ENCODE measurements around the gene CCDC14.

The CCDC14 gene

DNA sequence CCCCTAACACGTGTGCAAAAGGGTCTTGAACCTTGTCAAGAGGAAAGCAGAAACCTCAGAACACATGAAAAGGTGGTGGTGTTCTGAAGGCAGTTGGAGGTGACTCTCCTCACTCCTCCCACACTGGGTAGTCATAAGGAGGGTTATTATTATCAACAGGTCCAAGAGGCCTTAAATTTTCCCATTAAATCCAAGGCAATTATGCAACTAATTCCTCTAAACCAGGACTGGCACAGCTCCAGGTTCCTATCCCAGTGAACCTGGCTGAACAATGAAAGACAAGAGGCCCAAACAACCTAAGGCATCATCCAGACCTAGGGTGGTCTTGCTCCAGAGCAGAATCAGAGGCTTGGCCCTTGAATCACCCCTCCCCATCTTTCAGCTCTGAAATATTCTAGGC lies 91.9 kb downstream of the CCDC14 start:
- FAIRE-seq (no peak), DNase-seq (ENCODE audit: insufficient read length, low spot score) (no peak)
- TF ChIP-seq POLR2A (IDR thresholded peaks at IDR 0.05; ENCODE audit: low read depth, low read length) (no peak), PAX5 (IDR thresholded peaks at IDR 0.05; ENCODE audit: insufficient read depth, low read length, severe bottlenecking) (no peak), POLR2AphosphoS5 (IDR thresholded peaks at IDR 0.05; ENCODE audit: low read depth, low read length) (no peak), TAF1 (IDR thresholded peaks at IDR 0.05; ENCODE audit: low read depth, low read length) (no peak), SPI1 (IDR thresholded peaks at IDR 0.05; ENCODE audit: low read depth, low read length) (no peak), POU2F2 (IDR thresholded peaks at IDR 0.05; ENCODE audit: low read depth, low read length) (no peak)

DNA sequence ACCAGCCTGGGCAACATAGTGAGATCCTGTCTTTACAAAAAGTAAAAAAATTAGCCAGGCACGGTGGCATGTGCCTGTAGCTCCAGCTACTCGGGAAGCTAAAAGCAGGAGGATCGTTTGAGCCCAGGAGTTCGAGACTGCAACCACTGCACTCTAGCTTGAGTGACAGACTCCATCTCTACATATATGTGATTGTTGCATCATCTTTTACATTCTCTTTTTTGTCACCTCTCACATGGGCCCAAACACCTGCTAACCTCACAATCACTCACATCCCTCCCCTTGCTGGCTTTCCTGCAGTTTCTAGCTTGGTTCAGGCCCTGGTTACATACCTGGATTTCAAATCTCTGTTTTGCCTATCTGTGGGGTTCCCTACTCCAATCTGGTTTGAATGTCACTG lies 96.3 kb downstream of the CCDC14 start:
- TF ChIP-seq POU2F2 (IDR thresholded peaks at IDR 0.05; ENCODE audit: low read depth, low read length) (no peak), POLR2AphosphoS5 (IDR thresholded peaks at IDR 0.05; ENCODE audit: low read depth, low read length) (no peak), PAX5 (IDR thresholded peaks at IDR 0.05; ENCODE audit: insufficient read depth, low read length, severe bottlenecking) (no peak), POLR2A (IDR thresholded peaks at IDR 0.05; ENCODE audit: low read depth, low read length) (no peak), TAF1 (IDR thresholded peaks at IDR 0.05; ENCODE audit: low read depth, low read length) (no peak), SPI1 (IDR thresholded peaks at IDR 0.05; ENCODE audit: low read depth, low read length) (no peak)
- no peak for FAIRE-seq
- no peak for DNase-seq (ENCODE audit: insufficient read length, low spot score)

Measured in GM12891 (cell line).